HepG2 (cell line): ENCODE results near the gene CCDC85C. TPM values are rescaled to one million over a fixed set of nuclear protein-coding genes. Genes with fewer than 3 reads are reported as not detected.

Source experiments
- FOSL1 ChIP-seq: sonication (generic); formaldehyde crosslinking; IDR thresholded peaks from 2 replicates; pipeline ENCODE4 v1.9.0; 2021; ENCODE audit warnings: missing genetic modification reagents, borderline replicate concordance
- FOXK2 ChIP-seq: fragments of 450-650 bp; IDR thresholded peaks from 2 replicates; pipeline ENCODE4 v1.6.1; 2016
- HNRNPUL1 ChIP-seq: fragments of 200-400 bp; formaldehyde crosslinking; IDR thresholded peaks from 2 replicates; pipeline ENCODE4 v1.6.1; 2017; ENCODE audit warnings: low read depth, mild to moderate bottlenecking, low read length, moderate library complexity
- KDM6A ChIP-seq: IDR thresholded peaks from 2 replicates; pipeline ENCODE4 v1.6.1; 2016; ENCODE audit warnings: low read depth
- SNAPC2 ChIP-seq: sonication (generic); formaldehyde crosslinking; IDR thresholded peaks from 2 replicates; pipeline ENCODE4 v1.8.1; 2022; ENCODE audit warnings: mild to moderate bottlenecking, missing genetic modification reagents
- SRY ChIP-seq: sonication (generic); formaldehyde crosslinking; IDR thresholded peaks from 2 replicates; pipeline ENCODE4 v1.8.0; 2022; ENCODE audit warnings: mild to moderate bottlenecking, missing genetic modification reagents
- ZNF282 ChIP-seq: fragments of 450-650 bp; IDR thresholded peaks from 2 replicates; pipeline ENCODE4 v1.6.1; 2018; ENCODE audit not compliant: partially characterized antibody
- ZNF549 ChIP-seq: sonication (generic); formaldehyde crosslinking; IDR thresholded peaks from 2 replicates; pipeline ENCODE4 v1.5.0; 2020; ENCODE audit warnings: missing genetic modification reagents
- ZNF605 ChIP-seq: sonication (generic); formaldehyde crosslinking; IDR thresholded peaks from 2 replicates; pipeline ENCODE4 v1.8.0; 2022; ENCODE audit warnings: mild to moderate bottlenecking, missing genetic modification reagents
- polyA plus RNA-seq, 8 experiments: library from polyadenylated mRNA; depleted of rRNA in 3 of 8; stranded (reverse) in 7 of 8; unstranded in 1 of 8; fragments of >200 nt; fragmentation: Illumina TruSeq in 4 of 8; extraction: Trizol in 4 of 8; gene quantifications; 2 replicates each; pipeline versions ENCODE4 v1.2.1 to v1.2.3, GENCODE V29; 2011 to 2016; ENCODE audit warnings: low read depth in 4 of 8, missing spikeins in 1 of 8, mixed read lengths in 1 of 8; ENCODE audit not compliant: insufficient read depth in 1 of 8
- total RNA-seq, 5 experiments: library from RNA; depleted of rRNA; stranded (reverse); fragments of >200 nt; fragmentation: Illumina TruSeq; extraction: Trizol; gene quantifications; 2 replicates each; pipeline ENCODE4 v1.2.3, GENCODE V29; 2016; ENCODE audit warnings: low read depth in 1 of 5
- TF ChIP-seq, protein P1 (sequence below): sonication (generic); formaldehyde crosslinking; conservative IDR thresholded peaks from 2 replicates; pipeline ENCODE4 v1.4.0; 2020; ENCODE audit warnings: missing genetic modification reagents
- TF ChIP-seq, protein P2 (sequence below): sonication (generic); formaldehyde crosslinking; IDR thresholded peaks from 2 replicates; pipeline ENCODE4 v1.4.0; 2020; ENCODE audit warnings: missing genetic modification reagents
- TF ChIP-seq, protein P3 (sequence below): sonication (generic); formaldehyde crosslinking; IDR thresholded peaks from 2 replicates; pipeline ENCODE4 v1.4.0; 2020; ENCODE audit warnings: missing genetic modification reagents
- TF ChIP-seq, protein P4 (sequence below): sonication (generic); formaldehyde crosslinking; IDR thresholded peaks from 2 replicates; pipeline ENCODE4 v1.9.0; 2021; ENCODE audit warnings: missing genetic modification reagents, mild to moderate bottlenecking, borderline replicate concordance

Gene CCDC85C
- total and polyA plus RNA-seq, 2 of the 13 experiments (the other 11 are each of a cell fraction or from before 2014, with no cell fraction given): 18.8 to 43.8 TPM

DNA sequence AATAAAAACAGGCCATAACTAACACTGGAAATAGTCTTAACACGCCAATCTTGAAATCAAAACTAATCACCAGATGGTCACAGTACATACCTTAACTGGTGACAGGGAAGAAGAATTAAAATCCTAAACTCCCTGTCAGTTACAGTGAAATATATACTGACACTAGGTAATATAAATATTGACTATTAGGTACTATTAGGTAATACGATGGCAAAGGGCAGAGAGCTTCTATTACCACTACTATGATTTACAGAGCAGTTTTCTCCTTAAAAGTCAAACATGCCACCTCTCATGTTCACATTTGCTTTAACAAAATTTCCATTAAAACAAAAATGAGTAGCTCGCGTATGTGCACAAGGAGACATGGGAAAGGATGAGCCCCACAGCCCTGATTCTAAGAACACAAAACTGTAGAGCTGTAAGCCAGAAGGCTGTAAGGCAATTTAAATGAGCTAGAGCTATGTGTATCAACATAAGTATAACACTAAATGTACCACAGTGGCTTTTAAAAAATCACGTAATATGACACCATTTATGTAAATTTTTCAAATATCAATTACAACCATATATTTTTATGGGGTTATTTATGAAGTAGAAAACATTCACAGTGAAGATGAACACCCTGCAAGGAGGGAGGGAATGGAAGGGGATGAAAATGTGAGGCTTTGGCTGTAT lies 142.5 kb downstream of the CCDC85C start (continued):
- TF ChIP-seq ZNF282: no peak
- TF ChIP-seq, protein P1, sequence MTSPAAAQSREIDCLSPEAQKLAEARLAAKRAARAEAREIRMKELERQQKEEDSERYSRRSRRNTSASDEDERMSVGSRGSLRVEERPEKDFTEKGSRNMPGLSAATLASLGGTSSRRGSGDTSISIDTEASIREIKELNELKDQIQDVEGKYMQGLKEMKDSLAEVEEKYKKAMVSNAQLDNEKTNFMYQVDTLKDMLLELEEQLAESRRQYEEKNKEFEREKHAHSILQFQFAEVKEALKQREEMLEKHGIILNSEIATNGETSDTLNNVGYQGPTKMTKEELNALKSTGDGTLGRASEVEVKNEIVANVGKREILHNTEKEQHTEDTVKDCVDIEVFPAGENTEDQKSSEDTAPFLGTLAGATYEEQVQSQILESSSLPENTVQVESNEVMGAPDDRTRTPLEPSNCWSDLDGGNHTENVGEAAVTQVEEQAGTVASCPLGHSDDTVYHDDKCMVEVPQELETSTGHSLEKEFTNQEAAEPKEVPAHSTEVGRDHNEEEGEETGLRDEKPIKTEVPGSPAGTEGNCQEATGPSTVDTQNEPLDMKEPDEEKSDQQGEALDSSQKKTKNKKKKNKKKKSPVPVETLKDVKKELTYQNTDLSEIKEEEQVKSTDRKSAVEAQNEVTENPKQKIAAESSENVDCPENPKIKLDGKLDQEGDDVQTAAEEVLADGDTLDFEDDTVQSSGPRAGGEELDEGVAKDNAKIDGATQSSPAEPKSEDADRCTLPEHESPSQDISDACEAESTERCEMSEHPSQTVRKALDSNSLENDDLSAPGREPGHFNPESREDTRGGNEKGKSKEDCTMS (CRISPR knock-in tag): no peak
- no peak for TF ChIP-seq FOSL1 (CRISPR knock-in tag)
- TF ChIP-seq FOXK2: no peak
- TF ChIP-seq SRY: no peak
- no peak for TF ChIP-seq SNAPC2
- TF ChIP-seq, protein P2, sequence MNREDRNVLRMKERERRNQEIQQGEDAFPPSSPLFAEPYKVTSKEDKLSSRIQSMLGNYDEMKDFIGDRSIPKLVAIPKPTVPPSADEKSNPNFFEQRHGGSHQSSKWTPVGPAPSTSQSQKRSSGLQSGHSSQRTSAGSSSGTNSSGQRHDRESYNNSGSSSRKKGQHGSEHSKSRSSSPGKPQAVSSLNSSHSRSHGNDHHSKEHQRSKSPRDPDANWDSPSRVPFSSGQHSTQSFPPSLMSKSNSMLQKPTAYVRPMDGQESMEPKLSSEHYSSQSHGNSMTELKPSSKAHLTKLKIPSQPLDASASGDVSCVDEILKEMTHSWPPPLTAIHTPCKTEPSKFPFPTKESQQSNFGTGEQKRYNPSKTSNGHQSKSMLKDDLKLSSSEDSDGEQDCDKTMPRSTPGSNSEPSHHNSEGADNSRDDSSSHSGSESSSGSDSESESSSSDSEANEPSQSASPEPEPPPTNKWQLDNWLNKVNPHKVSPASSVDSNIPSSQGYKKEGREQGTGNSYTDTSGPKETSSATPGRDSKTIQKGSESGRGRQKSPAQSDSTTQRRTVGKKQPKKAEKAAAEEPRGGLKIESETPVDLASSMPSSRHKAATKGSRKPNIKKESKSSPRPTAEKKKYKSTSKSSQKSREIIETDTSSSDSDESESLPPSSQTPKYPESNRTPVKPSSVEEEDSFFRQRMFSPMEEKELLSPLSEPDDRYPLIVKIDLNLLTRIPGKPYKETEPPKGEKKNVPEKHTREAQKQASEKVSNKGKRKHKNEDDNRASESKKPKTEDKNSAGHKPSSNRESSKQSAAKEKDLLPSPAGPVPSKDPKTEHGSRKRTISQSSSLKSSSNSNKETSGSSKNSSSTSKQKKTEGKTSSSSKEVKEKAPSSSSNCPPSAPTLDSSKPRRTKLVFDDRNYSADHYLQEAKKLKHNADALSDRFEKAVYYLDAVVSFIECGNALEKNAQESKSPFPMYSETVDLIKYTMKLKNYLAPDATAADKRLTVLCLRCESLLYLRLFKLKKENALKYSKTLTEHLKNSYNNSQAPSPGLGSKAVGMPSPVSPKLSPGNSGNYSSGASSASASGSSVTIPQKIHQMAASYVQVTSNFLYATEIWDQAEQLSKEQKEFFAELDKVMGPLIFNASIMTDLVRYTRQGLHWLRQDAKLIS (CRISPR knock-in tag): no peak
- TF ChIP-seq ZNF605 (CRISPR knock-in tag): no peak
- TF ChIP-seq KDM6A (CRISPR knock-in tag): no peak
- no peak for TF ChIP-seq HNRNPUL1
- TF ChIP-seq, protein P3, sequence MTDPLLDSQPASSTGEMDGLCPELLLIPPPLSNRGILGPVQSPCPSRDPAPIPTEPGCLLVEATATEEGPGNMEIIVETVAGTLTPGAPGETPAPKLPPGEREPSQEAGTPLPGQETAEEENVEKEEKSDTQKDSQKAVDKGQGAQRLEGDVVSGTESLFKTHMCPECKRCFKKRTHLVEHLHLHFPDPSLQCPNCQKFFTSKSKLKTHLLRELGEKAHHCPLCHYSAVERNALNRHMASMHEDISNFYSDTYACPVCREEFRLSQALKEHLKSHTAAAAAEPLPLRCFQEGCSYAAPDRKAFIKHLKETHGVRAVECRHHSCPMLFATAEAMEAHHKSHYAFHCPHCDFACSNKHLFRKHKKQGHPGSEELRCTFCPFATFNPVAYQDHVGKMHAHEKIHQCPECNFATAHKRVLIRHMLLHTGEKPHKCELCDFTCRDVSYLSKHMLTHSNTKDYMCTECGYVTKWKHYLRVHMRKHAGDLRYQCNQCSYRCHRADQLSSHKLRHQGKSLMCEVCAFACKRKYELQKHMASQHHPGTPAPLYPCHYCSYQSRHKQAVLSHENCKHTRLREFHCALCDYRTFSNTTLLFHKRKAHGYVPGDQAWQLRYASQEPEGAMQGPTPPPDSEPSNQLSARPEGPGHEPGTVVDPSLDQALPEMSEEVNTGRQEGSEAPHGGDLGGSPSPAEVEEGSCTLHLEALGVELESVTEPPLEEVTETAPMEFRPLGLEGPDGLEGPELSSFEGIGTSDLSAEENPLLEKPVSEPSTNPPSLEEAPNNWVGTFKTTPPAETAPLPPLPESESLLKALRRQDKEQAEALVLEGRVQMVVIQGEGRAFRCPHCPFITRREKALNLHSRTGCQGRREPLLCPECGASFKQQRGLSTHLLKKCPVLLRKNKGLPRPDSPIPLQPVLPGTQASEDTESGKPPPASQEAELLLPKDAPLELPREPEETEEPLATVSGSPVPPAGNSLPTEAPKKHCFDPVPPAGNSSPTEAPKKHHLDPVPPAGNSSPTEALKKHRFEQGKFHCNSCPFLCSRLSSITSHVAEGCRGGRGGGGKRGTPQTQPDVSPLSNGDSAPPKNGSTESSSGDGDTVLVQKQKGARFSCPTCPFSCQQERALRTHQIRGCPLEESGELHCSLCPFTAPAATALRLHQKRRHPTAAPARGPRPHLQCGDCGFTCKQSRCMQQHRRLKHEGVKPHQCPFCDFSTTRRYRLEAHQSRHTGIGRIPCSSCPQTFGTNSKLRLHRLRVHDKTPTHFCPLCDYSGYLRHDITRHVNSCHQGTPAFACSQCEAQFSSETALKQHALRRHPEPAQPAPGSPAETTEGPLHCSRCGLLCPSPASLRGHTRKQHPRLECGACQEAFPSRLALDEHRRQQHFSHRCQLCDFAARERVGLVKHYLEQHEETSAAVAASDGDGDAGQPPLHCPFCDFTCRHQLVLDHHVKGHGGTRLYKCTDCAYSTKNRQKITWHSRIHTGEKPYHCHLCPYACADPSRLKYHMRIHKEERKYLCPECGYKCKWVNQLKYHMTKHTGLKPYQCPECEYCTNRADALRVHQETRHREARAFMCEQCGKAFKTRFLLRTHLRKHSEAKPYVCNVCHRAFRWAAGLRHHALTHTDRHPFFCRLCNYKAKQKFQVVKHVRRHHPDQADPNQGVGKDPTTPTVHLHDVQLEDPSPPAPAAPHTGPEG (CRISPR knock-in tag): no peak
- no peak for TF ChIP-seq ZNF549 (CRISPR knock-in tag)
- TF ChIP-seq, protein P4, sequence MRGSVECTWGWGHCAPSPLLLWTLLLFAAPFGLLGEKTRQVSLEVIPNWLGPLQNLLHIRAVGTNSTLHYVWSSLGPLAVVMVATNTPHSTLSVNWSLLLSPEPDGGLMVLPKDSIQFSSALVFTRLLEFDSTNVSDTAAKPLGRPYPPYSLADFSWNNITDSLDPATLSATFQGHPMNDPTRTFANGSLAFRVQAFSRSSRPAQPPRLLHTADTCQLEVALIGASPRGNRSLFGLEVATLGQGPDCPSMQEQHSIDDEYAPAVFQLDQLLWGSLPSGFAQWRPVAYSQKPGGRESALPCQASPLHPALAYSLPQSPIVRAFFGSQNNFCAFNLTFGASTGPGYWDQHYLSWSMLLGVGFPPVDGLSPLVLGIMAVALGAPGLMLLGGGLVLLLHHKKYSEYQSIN (CRISPR knock-in tag): no peak
